Measurements from ENCODE around the gene UNC93B1.

- TF ChIP-seq CTCF (optimal IDR thresholded peaks at IDR 0.05 in 1 of 3, IDR thresholded peaks at IDR 0.05 in 1 of 3, conservative IDR thresholded peaks at IDR 0.05 in 1 of 3; ENCODE audit: extremely low read depth in 1 of 3, insufficient read depth in 2 of 3, low read length in 3 of 3) (no peak), EZH2 (IDR thresholded peaks at IDR 0.05; ENCODE audit: low read length) (no peak)
Observed at GRCh38 chr11:68041617-68042218, 37.8 kb upstream of the UNC93B1 start.

Measured in keratinocyte (primary cell).